ENCODE data around the gene EXOC4.
"Not testable (repeated sequence)": the region's sequence is repeated elsewhere in the genome, so short reads cannot be mapped to it uniquely, and the experiment has no call there.

Gene EXOC4

DNA sequence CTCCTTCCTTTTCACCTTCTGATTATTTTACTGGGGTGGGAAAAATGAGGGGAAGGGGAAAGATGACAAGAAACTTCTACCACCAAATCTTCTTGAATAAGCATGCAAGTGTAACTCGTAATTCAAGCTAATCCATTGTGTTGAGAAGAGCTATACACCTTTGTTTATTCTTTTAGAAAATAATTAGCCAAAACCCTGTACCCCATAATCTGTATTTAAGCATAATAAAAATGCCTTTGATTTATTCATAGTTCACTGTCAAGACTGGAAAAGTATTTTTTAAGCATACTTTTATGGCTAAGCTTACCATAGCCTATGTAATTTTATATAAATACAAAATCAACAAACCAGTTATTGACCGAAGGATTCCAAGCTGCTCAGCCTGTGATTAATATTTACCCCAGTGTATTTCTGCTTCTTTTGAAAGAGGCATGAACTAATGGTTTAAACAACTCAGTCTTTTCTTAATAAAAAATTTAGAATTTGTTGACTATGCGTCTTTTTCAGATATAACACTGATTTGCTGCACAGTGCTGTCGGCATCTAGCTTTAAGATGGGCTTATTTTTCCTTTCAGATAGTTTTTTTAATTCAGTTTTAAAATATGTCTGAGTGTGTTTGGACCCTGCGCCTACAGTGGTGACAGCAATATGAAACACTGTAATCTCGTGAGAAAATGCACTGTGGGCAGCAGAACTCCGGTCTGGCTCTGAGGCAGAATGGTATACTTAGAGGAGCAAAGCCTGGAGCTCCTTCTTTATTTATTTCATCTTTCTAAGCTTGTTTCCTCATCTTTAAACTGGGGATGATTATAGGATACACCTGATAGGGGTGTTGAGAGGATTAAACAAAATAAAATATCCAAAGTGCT lies 635.4 kb downstream of the EXOC4 start:
- H3K9ac ChIP-seq (ENCODE audit: insufficient read length), result no peak overlapping the region
- DNase-seq (ENCODE audit: low read depth, low spot score), result no peak
- no peak overlapping the region for H3K27ac ChIP-seq
- H3K4me3 ChIP-seq, result no peak overlapping the region
- no peaks in the 10 kb centered on the region for H3K9me3 ChIP-seq (ENCODE audit: low read depth, low read length)
- no peaks in the 10 kb centered on the region for H3K36me3 ChIP-seq (ENCODE audit: insufficient read depth, low read length)
- TF ChIP-seq POLR2AphosphoS5 (IDR thresholded peaks at IDR 0.05; ENCODE audit: borderline replicate concordance, low read depth, low read length) (no peak), FOXP2 (optimal IDR thresholded peaks at IDR 0.05; ENCODE audit: control extremely low read depth, extremely low read length, insufficient read depth) (no peak), EZH2 (IDR thresholded peaks at IDR 0.05) (no peak)

DNA sequence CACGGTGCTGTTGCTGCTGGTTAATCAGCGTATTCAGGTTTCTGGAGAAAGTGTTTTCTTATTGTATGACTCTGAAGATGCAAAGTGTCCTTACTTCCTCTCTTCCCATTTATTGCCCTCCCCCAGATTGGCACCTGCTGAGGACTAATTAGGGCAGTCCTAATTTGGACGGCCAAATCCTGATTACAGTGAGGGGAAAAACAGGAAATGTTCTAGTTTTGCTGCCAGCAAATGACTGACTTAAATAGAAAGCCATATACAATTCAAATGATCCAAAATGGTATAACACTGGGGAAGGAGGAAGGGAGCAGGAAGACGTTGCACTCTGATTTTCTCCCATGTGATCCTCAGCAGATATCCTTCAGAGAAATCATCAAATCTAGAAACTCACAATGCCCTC lies 651.9 kb downstream of the EXOC4 start:
- Histone ChIP-seq H3K4me3 (no peak overlapping the region), H3K27ac (no peak overlapping the region), H3K36me3 (ENCODE audit: insufficient read depth, low read length) (no peaks in the 10 kb centered on the region), H3K9me3 (ENCODE audit: low read depth, low read length) (no peaks in the 10 kb centered on the region), H3K9ac (ENCODE audit: insufficient read length) (no peak overlapping the region)
- no peak for DNase-seq (ENCODE audit: low read depth, low spot score)
- TF ChIP-seq POLR2AphosphoS5 (IDR thresholded peaks at IDR 0.05; ENCODE audit: borderline replicate concordance, low read depth, low read length) (no peak), FOXP2 (optimal IDR thresholded peaks at IDR 0.05; ENCODE audit: control extremely low read depth, extremely low read length, insufficient read depth) (no peak), EZH2 (IDR thresholded peaks at IDR 0.05) (no peak)

DNA sequence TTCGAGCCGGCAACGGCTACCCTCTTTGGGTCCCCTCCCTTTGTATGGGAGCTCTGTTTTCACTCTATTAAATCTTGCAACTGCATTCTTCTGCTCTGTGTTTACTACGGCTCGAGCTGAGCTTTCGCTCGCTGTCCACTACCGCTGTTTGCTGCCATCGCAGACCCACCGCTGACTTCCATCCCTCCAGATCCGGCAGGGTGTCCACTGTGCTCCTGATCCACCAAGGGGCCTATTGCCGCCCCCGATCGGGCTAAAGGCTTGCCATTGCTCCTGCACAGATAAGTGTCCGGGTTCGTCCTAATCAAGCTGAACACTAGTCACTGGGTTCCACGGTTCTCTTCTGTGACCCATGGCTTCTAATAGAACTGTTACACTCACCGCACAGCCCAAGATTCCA lies 653.7 kb downstream of the EXOC4 start:
- not testable (repeated sequence) for H3K9ac ChIP-seq (ENCODE audit: insufficient read length); H3K27ac ChIP-seq; H3K36me3 ChIP-seq (ENCODE audit: insufficient read depth, low read length); DNase-seq (ENCODE audit: low read depth, low spot score); H3K9me3 ChIP-seq (ENCODE audit: low read depth, low read length); H3K4me3 ChIP-seq

GRCh38 chr7:133910761-133911160 lies 657.9 kb downstream of the EXOC4 start:
- no peak overlapping the region for H3K27ac ChIP-seq
- TF ChIP-seq FOXP2 (optimal IDR thresholded peaks at IDR 0.05; ENCODE audit: control extremely low read depth, extremely low read length, insufficient read depth) (no peak), POLR2AphosphoS5 (IDR thresholded peaks at IDR 0.05; ENCODE audit: borderline replicate concordance, low read depth, low read length) (no peak), EZH2 (IDR thresholded peaks at IDR 0.05) (no peak)
- DNase-seq (ENCODE audit: low read depth, low spot score), result no peak
- no peak overlapping the region for H3K9ac ChIP-seq (ENCODE audit: insufficient read length)
- no peaks in the 10 kb centered on the region for H3K9me3 ChIP-seq (ENCODE audit: low read depth, low read length)
- H3K4me3 ChIP-seq, result no peak overlapping the region
- H3K36me3 ChIP-seq (ENCODE audit: insufficient read depth, low read length), result no peaks in the 10 kb centered on the region

DNA sequence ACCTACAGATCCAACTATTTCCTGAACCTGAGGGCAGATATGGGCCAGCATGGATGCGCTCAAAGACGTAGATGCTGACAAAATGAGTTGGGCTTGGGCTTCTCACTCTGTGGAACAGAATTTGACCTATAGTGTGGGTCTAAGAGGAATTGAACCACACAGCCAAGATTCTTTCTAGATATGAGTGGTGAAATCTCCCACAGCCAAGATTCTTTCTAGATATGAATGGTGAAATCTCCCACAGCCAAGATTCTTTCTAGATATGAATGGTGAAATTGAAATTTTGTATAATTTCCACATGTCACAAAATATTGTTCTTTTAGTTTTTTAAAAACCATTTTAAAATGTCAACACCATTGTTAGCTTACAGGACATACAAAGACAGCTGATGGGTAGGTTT lies 658.8 kb downstream of the EXOC4 start:
- no peak for TF ChIP-seq EZH2 (IDR thresholded peaks at IDR 0.05)
- TF ChIP-seq FOXP2 (optimal IDR thresholded peaks at IDR 0.05; ENCODE audit: control extremely low read depth, extremely low read length, insufficient read depth), result no peak
- no peak for TF ChIP-seq POLR2AphosphoS5 (IDR thresholded peaks at IDR 0.05; ENCODE audit: borderline replicate concordance, low read depth, low read length)
- DNase-seq (ENCODE audit: low read depth, low spot score), result no peak
- Histone ChIP-seq H3K27ac (no peak overlapping the region), H3K36me3 (ENCODE audit: insufficient read depth, low read length) (no peaks in the 10 kb centered on the region), H3K9ac (ENCODE audit: insufficient read length) (no peak overlapping the region), H3K4me3 (no peak overlapping the region), H3K9me3 (ENCODE audit: low read depth, low read length) (no peaks in the 10 kb centered on the region)

DNA sequence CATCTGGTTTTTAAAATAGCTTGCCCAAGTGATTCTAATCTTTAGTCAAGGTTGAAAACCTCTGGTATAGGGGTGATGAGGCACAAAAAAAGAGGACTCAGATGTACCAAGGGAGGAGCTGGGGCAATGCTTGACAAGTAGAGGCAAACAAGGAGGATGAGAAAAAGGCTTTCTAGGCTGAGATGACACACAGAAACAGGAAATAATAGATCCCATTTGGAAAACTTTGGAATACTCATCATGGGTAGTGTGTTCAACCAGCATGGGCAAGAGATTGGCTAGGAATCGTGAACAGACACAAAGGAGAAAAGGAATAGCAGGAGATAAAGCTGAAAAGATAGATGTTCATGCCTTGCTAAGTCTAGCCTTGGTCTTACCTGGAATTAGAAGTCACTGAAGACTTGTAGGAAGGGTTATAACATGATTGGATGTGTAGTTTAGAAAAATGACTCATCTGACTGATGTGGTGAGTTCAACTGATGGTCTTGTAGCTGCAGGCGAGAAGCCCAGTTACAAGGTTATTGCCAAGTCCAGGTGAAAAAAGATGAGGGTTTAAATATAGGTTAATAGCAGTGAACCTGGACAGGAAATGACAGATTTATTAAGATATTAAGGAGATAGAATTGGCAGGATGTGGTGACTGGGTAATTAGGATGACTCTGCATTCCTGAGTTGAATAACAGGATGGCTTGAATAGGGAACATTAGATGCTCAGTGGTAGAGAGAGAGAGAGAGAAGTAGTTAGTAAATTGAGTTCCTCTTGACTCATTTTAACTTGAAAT lies 660.2 kb downstream of the EXOC4 start:
- no peak for DNase-seq (ENCODE audit: low read depth, low spot score)
- no peak overlapping the region for H3K4me3 ChIP-seq

DNA sequence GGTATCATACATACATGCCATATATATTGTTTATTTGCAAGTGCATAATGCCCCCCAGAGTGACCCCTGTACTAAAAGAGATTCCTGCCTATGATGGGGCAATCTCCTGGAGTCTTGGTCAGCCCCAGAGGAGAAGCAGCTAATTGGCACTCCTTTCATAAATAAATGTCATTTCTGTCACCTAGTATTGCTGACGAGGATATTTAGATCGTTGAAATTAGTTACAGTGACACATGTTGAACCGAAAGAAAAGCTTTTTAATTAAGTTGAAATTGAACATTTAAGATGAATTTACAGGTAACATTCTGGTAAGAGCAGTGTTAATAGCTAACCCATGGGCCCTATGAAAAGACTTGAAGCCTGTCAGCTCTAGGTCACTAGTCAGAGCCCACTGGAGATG lies 663.7 kb downstream of the EXOC4 start:
- H3K4me3 ChIP-seq, result no peak overlapping the region
- no peak for DNase-seq (ENCODE audit: low read depth, low spot score)
- H3K36me3 ChIP-seq (ENCODE audit: insufficient read depth, low read length), result peaks cover 3% of the 10 kb centered on the region; the same call in 1 of the 2 replicates
- no peaks in the 10 kb centered on the region for H3K9me3 ChIP-seq (ENCODE audit: low read depth, low read length)
- no peak overlapping the region for H3K27ac ChIP-seq
- TF ChIP-seq EZH2 (IDR thresholded peaks at IDR 0.05) (no peak), POLR2AphosphoS5 (IDR thresholded peaks at IDR 0.05; ENCODE audit: borderline replicate concordance, low read depth, low read length) (no peak), FOXP2 (optimal IDR thresholded peaks at IDR 0.05; ENCODE audit: control extremely low read depth, extremely low read length, insufficient read depth) (no peak)
- H3K9ac ChIP-seq (ENCODE audit: insufficient read length), result no peak overlapping the region

More for the DNA sequence above, 660.2 kb downstream of the EXOC4 start:
- no peak overlapping the region for H3K27ac ChIP-seq
- no peak overlapping the region for H3K9ac ChIP-seq (ENCODE audit: insufficient read length)
- TF ChIP-seq POLR2AphosphoS5 (IDR thresholded peaks at IDR 0.05; ENCODE audit: borderline replicate concordance, low read depth, low read length) (no peak), FOXP2 (optimal IDR thresholded peaks at IDR 0.05; ENCODE audit: control extremely low read depth, extremely low read length, insufficient read depth) (no peak), EZH2 (IDR thresholded peaks at IDR 0.05) (no peak)
- no peaks in the 10 kb centered on the region for H3K9me3 ChIP-seq (ENCODE audit: low read depth, low read length)
- peaks cover under 1% of the 10 kb centered on the region; the same call in 1 of the 2 replicates for H3K36me3 ChIP-seq (ENCODE audit: insufficient read depth, low read length)

DNA sequence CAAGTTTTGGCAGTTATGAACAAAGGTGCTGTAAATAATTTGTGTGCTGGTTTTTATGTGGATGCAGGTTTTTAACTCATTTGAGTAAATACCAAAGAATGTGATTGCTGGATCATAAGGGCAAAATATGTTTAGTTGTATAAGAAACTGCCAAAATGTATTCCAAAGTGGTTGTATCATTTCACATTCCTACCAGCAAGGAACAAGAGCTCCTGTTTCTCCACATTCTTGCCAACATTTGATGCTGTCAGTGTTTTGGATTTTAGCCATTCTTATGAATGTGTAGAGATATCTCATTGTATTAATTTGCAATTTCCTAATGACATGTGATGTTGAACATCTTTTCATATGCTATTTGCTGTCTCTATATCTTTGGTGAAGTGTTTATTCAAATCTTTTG lies 666.9 kb downstream of the EXOC4 start:
- Histone ChIP-seq H3K9me3 (ENCODE audit: low read depth, low read length) (no peaks in the 10 kb centered on the region), H3K4me3 (no peak overlapping the region), H3K36me3 (ENCODE audit: insufficient read depth, low read length) (peaks cover 3% of the 10 kb centered on the region; the same call in 1 of the 2 replicates), H3K9ac (ENCODE audit: insufficient read length) (no peak overlapping the region), H3K27ac (no peak overlapping the region)
- TF ChIP-seq FOXP2 (optimal IDR thresholded peaks at IDR 0.05; ENCODE audit: control extremely low read depth, extremely low read length, insufficient read depth) (no peak), POLR2AphosphoS5 (IDR thresholded peaks at IDR 0.05; ENCODE audit: borderline replicate concordance, low read depth, low read length) (no peak), EZH2 (IDR thresholded peaks at IDR 0.05) (no peak)
- no peak for DNase-seq (ENCODE audit: low read depth, low spot score)

Measured in SK-N-MC (cell line).